Measurements from ENCODE around the gene AKT1S1.
"Not testable (repeated sequence)": the region's sequence is repeated elsewhere in the genome, so short reads cannot be mapped to it uniquely, and the experiment has no call there.

Gene AKT1S1

GRCh38 chr19:49831592-49831991 is 45.6 kb downstream of the AKT1S1 start:
- DNase-seq = no peak

- no peak for DNase-seq
These were observed 46.4 kb downstream of the AKT1S1 start for GRCh38 chr19:49830766-49831165.

- DNase-seq = no peak
These were observed 47.4 kb downstream of the AKT1S1 start for GRCh38 chr19:49829721-49830120.

- no peak for DNase-seq
These were observed 48.0 kb downstream of the AKT1S1 start for GRCh38 chr19:49829200-49829599.

GRCh38 chr19:49827034-49827433 is 50.1 kb downstream of the AKT1S1 start:
- no peak for DNase-seq

GRCh38 chr19:49824662-49825061 is 52.5 kb downstream of the AKT1S1 start:
- no peak for DNase-seq

- DNase-seq = no peak
These were observed 53.7 kb downstream of the AKT1S1 start for GRCh38 chr19:49823472-49823871.

GRCh38 chr19:49820125-49820524 is 57.0 kb downstream of the AKT1S1 start:
- no peak for DNase-seq

- not testable (repeated sequence) for DNase-seq
These were observed 57.6 kb downstream of the AKT1S1 start for GRCh38 chr19:49819452-49820115.
